CD14-positive monocyte (primary cell): ENCODE data around the gene PPM1G. TPM values are rescaled to one million over a fixed set of nuclear protein-coding genes. Genes with fewer than 3 reads are reported as not detected.
A peak's percentile ranks its signal among the peaks of the same experiment; 100 is the strongest.

Experiments
- DNase-seq, 3 donors: peaks; one replicate each; pipeline ENCODE4 v3.0.0-alpha.2; 2011 to 2022
- H2AFZ ChIP-seq: 2 replicates; pipeline ENCODE4 v1.6.0; 2012; ENCODE audit warnings: mild to moderate bottlenecking, low read depth, low read length, inconsistent platforms; ENCODE audit not compliant: insufficient read depth, poor library complexity, severe bottlenecking
- H3K27ac ChIP-seq, 2 donors: 1 replicate in 1 of 2; 2 replicates in 1 of 2; pipeline ENCODE4 v1.5.1; 2012 to 2013; ENCODE audit warnings: low read length in 2 of 2, control low read depth in 1 of 2, inconsistent platforms in 1 of 2, low read depth in 1 of 2, mild to moderate bottlenecking in 1 of 2
- H3K27me3 ChIP-seq, 2 donors: one replicate each; pipeline versions ENCODE4 v1.6.0 to v1.6.1; 2011 to 2013; ENCODE audit warnings: low read length in 2 of 2; ENCODE audit not compliant: control insufficient read depth in 2 of 2, insufficient read depth in 2 of 2
- H3K36me3 ChIP-seq, 2 donors: replicated peaks in 1 of 2; 1 replicate in 1 of 2; 2 replicates in 1 of 2; pipeline versions ENCODE4 v1.5.1 to v1.6.1; 2012 to 2013; ENCODE audit warnings: low read length in 2 of 2, control low read depth in 1 of 2, inconsistent platforms in 1 of 2, mild to moderate bottlenecking in 1 of 2; ENCODE audit not compliant: insufficient read depth in 2 of 2, control insufficient read depth in 1 of 2
- H3K4me1 ChIP-seq, 2 donors: 1 replicate in 1 of 2; 2 replicates in 1 of 2; pipeline versions ENCODE4 v1.5.1 to v1.6.1; 2012 to 2013; ENCODE audit warnings: low read length in 2 of 2, control low read depth in 1 of 2, inconsistent platforms in 1 of 2, mild to moderate bottlenecking in 1 of 2, moderate library complexity in 1 of 2; ENCODE audit not compliant: insufficient read depth in 2 of 2, control insufficient read depth in 1 of 2
- H3K4me2 ChIP-seq: replicated peaks from 2 replicates; pipeline ENCODE3; 2012; ENCODE audit warnings: low read length, moderate library complexity, mild to moderate bottlenecking; ENCODE audit not compliant: poor library complexity, severe bottlenecking; ENCODE audit errors: extremely low read depth
- H3K4me3 ChIP-seq, 3 experiments: fragments of 200-600 bp in 1 of 3; sonication (generic) in 1 of 3; replicated peaks in 1 of 3; 1 replicate in 2 of 3; 2 replicates in 1 of 3; pipeline ENCODE4 v1.5.1; 2011 to 2013; ENCODE audit warnings: low read length in 3 of 3, mild to moderate bottlenecking in 3 of 3, control low read depth in 2 of 3, low read depth in 2 of 3, inconsistent platforms in 1 of 3, moderate library complexity in 1 of 3
- H3K79me2 ChIP-seq: 2 replicates; pipeline ENCODE4 v1.6.0; 2012; ENCODE audit warnings: mild to moderate bottlenecking, control low read depth, inconsistent platforms, low read length, moderate library complexity; ENCODE audit not compliant: insufficient read depth
- H3K9ac ChIP-seq: 2 replicates; pipeline ENCODE4 v1.6.0; 2017; ENCODE audit warnings: low read length, mild to moderate bottlenecking; ENCODE audit not compliant: insufficient read depth, poor library complexity, severe bottlenecking
- H3K9me3 ChIP-seq, 2 donors: replicated peaks in 1 of 2; 1 replicate in 1 of 2; 2 replicates in 1 of 2; pipeline versions ENCODE4 v1.5.1 to v1.6.1; 2012 to 2013; ENCODE audit warnings: low read length in 2 of 2, control low read depth in 1 of 2; ENCODE audit not compliant: control insufficient read depth in 1 of 2, insufficient read depth in 1 of 2
- H4K20me1 ChIP-seq: 2 replicates; pipeline ENCODE4 v1.6.0; 2012; ENCODE audit warnings: mild to moderate bottlenecking, low read length, control low read depth, moderate library complexity; ENCODE audit not compliant: insufficient read depth
- H3K27ac Mint-ChIP-seq, 7 donors: one replicate each; pipeline ENCODE4 v1.8.0; 2020; ENCODE audit warnings: mild to moderate bottlenecking in 7 of 7, mixed read lengths in 7 of 7, moderate library complexity in 6 of 7, inconsistent platforms in 2 of 7
- H3K27me3 Mint-ChIP-seq, 3 donors: one replicate each; pipeline ENCODE4 v1.8.0; 2021 to 2022; ENCODE audit warnings: low read depth in 3 of 3, mild to moderate bottlenecking in 3 of 3, mixed read lengths in 3 of 3, moderate library complexity in 3 of 3, inconsistent platforms in 1 of 3
- H3K36me3 Mint-ChIP-seq, 2 donors: one replicate each; pipeline ENCODE4 v1.8.0; 2020; ENCODE audit warnings: mixed read lengths in 2 of 2, inconsistent platforms in 1 of 2, mild to moderate bottlenecking in 1 of 2
- H3K4me1 Mint-ChIP-seq: one replicate; pipeline ENCODE4 v1.8.0; 2020; ENCODE audit warnings: mild to moderate bottlenecking, mixed read lengths
- H3K4me3 Mint-ChIP-seq, 2 donors: one replicate each; pipeline ENCODE4 v1.8.0; 2020; ENCODE audit warnings: mild to moderate bottlenecking in 2 of 2, mixed read lengths in 2 of 2, moderate library complexity in 1 of 2
- H3K9me3 Mint-ChIP-seq, 7 donors: one replicate each; pipeline ENCODE4 v1.8.0; 2020 to 2022; ENCODE audit warnings: mixed read lengths in 7 of 7, mild to moderate bottlenecking in 6 of 7, moderate library complexity in 6 of 7, inconsistent platforms in 2 of 7
- WGBS: methylation state at CpG from one replicate; pipeline ENCODE4 v1.1.5; 2013; ENCODE audit warnings: missing lambda C conversion rate; ENCODE audit not compliant: insufficient coverage; 5-methylcytosine and 5-hydroxymethylcytosine counted together
- intact Hi-C, 2 donors: fragments of 100-400 bp; cut with micrococcal nuclease; formaldehyde crosslinking; loops; one replicate each; pipeline versions ENCODE4 v1.15.0 to v1.15.1; 2023
- polyA plus RNA-seq, 3 donors: library from polyadenylated mRNA; depleted of rRNA in 1 of 3; unstranded in 2 of 3; stranded (reverse) in 1 of 3; fragments of 300-500 nt in 2 of 3; fragments of >200 nt in 1 of 3; fragmentation: Illumina TruSeq in 2 of 3; gene quantifications; 1 replicate in 2 of 3; 2 replicates in 1 of 3; pipeline ENCODE4 v1.2.3, GENCODE V29; 2012 to 2021
- TF ChIP-seq, protein P1 (sequence below): fragments of 200-600 bp; IDR thresholded peaks from one replicate; pipeline ENCODE4 v1.8.0; 2022; ENCODE audit warnings: antibody characterized with exemption, mild to moderate bottlenecking

Gene PPM1G
- polyA plus RNA-seq, 3 donors, result 31.9 to 54.3 (median 47.3) TPM

DNA sequence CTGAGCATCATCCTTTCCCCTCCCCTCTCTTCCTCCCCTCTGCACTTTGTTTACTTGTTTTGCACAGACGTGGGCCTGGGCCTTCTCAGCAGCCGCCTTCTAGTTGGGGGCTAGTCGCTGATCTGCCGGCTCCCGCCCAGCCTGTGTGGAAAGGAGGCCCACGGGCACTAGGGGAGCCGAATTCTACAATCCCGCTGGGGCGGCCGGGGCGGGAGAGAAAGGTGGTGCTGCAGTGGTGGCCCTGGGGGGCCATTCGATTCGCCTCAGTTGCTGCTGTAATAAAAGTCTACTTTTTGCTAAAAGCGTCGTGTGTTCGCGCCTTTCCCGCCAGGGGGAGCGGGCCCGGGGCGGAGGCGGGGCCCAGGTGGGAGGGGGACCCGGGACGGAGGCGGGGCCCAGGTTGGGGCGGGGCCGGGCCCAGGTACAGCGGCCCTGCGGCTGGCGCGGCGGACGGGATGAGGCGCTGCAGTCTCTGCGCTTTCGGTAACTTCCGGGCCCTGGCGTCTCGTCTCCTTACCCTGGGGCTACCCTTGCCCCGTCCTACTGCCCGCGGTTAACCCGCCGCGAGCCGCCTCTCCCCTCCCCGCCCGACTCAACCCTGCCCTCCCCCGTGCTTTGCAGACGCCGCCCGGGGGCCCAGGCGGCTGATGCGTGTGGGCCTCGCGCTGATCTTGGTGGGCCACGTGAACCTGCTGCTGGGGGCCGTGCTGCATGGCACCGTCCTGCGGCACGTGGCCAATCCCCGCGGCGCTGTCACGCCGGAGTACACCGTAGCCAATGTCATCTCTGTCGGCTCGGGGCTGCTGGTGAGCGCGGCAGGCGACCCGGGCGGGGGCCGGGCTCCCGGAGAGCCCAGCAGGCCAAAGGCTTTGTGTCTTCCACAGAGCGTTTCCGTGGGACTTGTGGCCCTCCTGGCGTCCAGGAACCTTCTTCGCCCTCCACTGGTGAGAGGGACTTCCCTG, 32.8 kb upstream of the PPM1G start, which contains the start of gene KRTCAP3:
Gene KRTCAP3, plus strand, starts transcription at position 424 of the 962 bp plus-strand sequence. Its CDS starts 32 bp downstream, at position 456.
- Histone ChIP-seq H2AFZ (no peak within 1 kb of the TSS), H4K20me1 (peaks cover 4% of the 10 kb centered on the region), H3K27me3 (no peaks in the 10 kb centered on the region), H3K4me3 (no peak within 1 kb of the TSS), H3K4me2 (no peak within 1 kb of the TSS), H3K27ac (peak within 1 kb of the TSS in 1 of 2 donors; percentile 36), H3K79me2 (no peaks in the 10 kb centered on the region), H3K9ac (no peak within 1 kb of the TSS), H3K4me1 (no peaks in the 10 kb centered on the region), H3K9me3 (no peaks in the 10 kb centered on the region), H3K36me3 (peaks cover 47 to 66% of the 10 kb centered on the region in 2 donors)
- TF ChIP-seq, protein P1, sequence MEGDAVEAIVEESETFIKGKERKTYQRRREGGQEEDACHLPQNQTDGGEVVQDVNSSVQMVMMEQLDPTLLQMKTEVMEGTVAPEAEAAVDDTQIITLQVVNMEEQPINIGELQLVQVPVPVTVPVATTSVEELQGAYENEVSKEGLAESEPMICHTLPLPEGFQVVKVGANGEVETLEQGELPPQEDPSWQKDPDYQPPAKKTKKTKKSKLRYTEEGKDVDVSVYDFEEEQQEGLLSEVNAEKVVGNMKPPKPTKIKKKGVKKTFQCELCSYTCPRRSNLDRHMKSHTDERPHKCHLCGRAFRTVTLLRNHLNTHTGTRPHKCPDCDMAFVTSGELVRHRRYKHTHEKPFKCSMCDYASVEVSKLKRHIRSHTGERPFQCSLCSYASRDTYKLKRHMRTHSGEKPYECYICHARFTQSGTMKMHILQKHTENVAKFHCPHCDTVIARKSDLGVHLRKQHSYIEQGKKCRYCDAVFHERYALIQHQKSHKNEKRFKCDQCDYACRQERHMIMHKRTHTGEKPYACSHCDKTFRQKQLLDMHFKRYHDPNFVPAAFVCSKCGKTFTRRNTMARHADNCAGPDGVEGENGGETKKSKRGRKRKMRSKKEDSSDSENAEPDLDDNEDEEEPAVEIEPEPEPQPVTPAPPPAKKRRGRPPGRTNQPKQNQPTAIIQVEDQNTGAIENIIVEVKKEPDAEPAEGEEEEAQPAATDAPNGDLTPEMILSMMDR, result no peak
- intact Hi-C loops, result no loop called here
- DNase-seq, result no peak
- peaks cover 0 to 2% (median 0%) of the 10 kb centered on the region in 7 donors for H3K9me3 Mint-ChIP-seq
- peaks cover 4% of the 10 kb centered on the region for H3K4me1 Mint-ChIP-seq
- WGBS, result 86% methylated on average over 78 of the region's 80 CpGs
- H3K36me3 Mint-ChIP-seq, result peaks cover 58 to 80% of the 10 kb centered on the region in 2 donors
- no peak within 1 kb of the TSS for H3K4me3 Mint-ChIP-seq
- no peaks in the 10 kb centered on the region for H3K27me3 Mint-ChIP-seq
- peak within 1 kb of the TSS; percentile 16 to 76 (median 51) for H3K27ac Mint-ChIP-seq

DNA sequence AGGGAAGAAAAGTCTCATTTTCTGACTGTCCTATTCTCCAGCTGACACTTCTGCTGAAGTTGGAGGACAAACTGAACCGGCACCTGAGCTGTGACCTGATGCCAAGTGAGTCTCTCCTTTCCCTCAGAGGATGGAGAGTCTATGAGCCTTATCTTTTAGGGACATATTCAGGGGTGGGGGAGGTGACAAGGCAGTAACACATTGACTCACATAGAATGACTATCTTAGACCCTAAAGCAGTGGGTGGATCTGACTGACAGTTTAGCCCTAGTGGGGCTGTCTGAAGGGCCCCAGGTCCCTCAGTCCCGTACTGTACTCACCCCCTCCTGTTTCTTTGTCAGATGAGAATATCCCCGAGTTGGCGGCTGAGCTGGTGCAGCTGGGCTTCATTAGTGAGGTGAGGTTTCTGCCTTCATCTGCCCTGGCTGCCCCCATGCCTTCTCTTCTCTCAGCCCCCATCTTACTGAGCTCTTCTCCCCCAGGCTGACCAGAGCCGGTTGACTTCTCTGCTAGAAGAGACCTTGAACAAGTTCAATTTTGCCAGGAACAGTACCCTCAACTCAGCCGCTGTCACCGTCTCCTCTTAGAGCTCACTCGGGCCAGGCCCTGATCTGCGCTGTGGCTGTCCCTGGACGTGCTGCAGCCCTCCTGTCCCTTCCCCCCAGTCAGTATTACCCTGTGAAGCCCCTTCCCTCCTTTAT, 32.0 kb upstream of the PPM1G start:
- Mint-ChIP-seq H3K4me3 (no peak overlapping the region), H3K9me3 (peaks cover 0 to 2% (median 0%) of the 10 kb centered on the region in 7 donors), H3K36me3 (peaks cover 65 to 85% of the 10 kb centered on the region in 2 donors), H3K4me1 (peaks cover 4% of the 10 kb centered on the region), H3K27ac (peak overlapping the region in 2 of 7 donors; percentile 0 to 36), H3K27me3 (no peaks in the 10 kb centered on the region)
- peaks cover 55 to 73% of the 10 kb centered on the region in 2 donors for H3K36me3 ChIP-seq
- H2AFZ ChIP-seq, result no peak overlapping the region
- H3K9ac ChIP-seq, result no peak overlapping the region
- TF ChIP-seq, protein P1, result no peak
- no peaks in the 10 kb centered on the region for H3K4me1 ChIP-seq
- no peak overlapping the region for H3K27ac ChIP-seq
- intact Hi-C loops, result no loop called here
- no peak for DNase-seq
- 94% methylated on average over 2 of the region's 10 CpGs for WGBS
- no peaks in the 10 kb centered on the region for H3K9me3 ChIP-seq
- no peak overlapping the region for H3K4me3 ChIP-seq
- no peak overlapping the region for H3K4me2 ChIP-seq
- no peaks in the 10 kb centered on the region for H3K27me3 ChIP-seq
- H4K20me1 ChIP-seq, result peaks cover 9% of the 10 kb centered on the region
- no peaks in the 10 kb centered on the region for H3K79me2 ChIP-seq
